AG08396 (cell line): ENCODE measurements around the gene SUPT7L.
A peak's percentile ranks its signal among the peaks of the same experiment; 100 is the strongest.
"Not testable (repeated sequence)": the region's sequence is repeated elsewhere in the genome, so short reads cannot be mapped to it uniquely, and the experiment has no call there.

ENCODE experiments used
- DNase-seq: peaks from one replicate; pipeline ENCODE4 v3.0.0; 2012; ENCODE audit warnings: low spot score, mixed read lengths

The SUPT7L gene

DNA sequence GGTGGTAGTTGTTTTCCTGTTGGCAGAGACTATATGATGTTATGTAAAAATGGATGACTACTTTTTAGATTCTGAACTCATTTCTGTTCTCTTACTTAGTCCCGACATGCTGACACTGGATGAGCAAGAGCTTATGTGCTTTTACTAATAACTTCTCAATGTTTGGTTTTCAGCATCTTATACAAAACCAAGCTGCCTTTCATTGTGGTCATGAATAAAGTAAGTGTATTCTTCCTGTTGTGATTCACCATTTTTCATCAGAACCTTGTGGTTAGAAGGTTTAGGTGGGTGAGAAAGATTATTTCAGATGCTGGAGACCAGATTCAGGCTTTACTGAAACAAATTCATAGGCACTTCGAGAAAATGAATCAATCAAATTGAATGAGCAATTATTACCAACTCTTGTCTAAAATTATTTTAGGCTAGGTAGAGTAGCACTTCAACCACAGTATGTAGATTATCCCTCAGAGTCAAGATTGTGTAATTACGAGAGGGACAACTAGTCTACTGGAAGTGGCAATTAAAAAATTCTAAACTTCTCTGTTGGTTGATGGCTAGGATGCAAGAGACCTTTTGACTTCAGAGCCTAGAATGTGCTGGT is 25.3 kb downstream of the SUPT7L start:
- DNase-seq = peak; percentile 9

DNA sequence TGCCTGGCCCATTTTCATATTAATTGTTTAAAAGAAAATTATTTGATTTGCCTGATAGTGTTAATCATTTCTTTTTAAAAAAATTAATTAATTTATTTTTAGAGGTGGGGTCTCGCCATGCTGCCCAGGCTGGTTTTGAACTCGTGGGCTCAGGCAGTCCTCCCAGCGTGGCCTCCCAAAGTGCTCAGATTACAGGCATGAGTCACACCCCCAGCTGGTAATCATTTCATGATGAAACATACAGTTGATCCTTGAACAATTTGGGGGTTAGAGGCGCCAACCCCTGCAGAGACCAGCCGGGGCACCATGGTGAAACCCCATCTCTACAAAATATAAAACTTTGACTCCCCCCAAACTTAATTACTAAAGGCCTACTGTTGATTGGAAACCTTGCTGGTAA is 26.6 kb downstream of the SUPT7L start:
- no peak for DNase-seq

DNA sequence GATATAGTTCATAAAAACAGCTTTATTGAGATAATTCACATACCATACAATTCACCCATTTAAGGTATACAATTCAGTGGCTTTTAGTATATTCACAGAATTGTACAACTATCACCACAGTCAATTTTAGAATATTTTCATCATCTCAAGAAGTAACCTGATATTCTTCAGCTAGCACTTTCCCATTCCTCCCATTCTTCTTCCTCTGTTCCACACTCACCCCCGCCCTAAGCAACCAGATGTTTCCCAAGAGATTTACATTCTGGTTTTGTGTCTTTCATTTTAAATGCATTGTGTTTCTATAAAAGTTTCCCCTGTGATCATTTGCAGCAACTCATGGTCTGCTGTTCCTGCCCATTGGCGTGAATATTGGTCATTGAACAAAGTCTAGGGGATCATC is 29.1 kb downstream of the SUPT7L start:
- DNase-seq = no peak

DNA sequence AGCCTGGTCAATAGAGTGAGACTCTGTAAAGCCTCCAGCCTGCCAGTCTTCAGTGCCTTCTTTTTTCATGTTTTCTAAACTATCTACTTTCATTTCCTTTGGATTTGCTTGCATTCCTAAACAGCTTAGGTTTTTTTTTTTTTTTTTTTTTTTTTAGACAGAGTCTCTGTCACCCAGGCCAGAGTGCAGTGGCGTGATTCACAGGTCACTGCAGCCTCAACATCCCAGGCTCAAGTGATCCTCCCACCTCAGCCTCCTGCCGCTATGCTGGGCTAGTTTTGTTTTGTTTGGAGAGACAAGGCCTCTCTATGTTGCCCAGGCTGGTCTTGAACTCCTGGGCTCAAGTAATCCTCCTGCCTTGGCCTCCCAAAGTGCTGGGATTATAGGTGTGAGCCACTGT is 33.2 kb downstream of the SUPT7L start:
- not testable (repeated sequence) for DNase-seq

DNA sequence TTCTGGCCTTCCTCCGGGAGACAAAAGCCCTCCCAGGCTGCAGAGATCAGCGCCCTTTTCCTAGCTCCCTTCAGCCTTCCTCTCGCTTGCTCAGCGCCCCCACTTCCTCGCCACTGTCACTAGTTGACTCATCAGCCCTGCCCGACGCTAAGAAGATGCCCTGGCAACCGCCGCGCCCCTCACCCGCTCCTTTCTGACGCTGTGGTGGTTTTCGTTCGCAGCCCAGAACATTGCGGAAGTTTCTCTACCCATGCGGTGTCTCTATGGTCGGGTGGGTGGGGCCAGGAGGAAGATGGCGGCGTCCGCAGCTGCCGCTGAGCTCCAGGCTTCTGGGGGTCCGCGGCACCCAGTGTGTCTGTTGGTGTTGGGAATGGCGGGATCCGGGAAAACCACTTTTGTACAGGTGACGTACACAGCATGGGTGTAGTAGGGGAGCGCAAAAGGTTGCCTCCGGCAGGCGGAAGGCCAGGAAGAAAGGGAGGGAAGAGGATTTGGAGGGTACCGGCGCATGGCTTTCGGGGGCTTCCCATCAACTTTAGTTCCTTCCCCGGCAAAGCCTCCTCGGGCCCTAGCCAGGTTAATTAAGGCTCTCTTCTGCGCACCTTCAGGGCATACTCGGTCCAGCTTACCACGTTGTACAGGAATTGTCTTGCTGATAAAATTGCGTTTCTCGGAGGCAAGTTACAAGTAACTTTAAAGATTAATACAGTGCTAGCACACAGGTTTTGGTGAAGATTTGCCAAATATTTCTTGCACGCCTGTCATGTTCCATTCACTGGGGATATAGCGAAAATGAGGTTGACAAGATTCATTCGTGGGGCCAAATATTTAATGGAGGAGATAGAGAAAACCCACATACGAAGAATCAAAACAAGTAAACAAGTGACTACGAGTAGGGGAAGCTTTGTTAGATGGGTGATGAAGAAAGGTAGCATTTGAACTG is 34.4 kb downstream of the SUPT7L start, which contains the start of the genes CCDC121 and GPN1:
Gene CCDC121, minus strand, starts transcription at position 246 of the 943 bp plus-strand sequence. CDS start 1,213 bp downstream, outside the sequence.
Gene GPN1, plus strand, starts transcription at position 284 of the 943 bp plus-strand sequence. Its CDS starts 9 bp downstream, at position 293.
- peak; percentile 89 for DNase-seq

DNA sequence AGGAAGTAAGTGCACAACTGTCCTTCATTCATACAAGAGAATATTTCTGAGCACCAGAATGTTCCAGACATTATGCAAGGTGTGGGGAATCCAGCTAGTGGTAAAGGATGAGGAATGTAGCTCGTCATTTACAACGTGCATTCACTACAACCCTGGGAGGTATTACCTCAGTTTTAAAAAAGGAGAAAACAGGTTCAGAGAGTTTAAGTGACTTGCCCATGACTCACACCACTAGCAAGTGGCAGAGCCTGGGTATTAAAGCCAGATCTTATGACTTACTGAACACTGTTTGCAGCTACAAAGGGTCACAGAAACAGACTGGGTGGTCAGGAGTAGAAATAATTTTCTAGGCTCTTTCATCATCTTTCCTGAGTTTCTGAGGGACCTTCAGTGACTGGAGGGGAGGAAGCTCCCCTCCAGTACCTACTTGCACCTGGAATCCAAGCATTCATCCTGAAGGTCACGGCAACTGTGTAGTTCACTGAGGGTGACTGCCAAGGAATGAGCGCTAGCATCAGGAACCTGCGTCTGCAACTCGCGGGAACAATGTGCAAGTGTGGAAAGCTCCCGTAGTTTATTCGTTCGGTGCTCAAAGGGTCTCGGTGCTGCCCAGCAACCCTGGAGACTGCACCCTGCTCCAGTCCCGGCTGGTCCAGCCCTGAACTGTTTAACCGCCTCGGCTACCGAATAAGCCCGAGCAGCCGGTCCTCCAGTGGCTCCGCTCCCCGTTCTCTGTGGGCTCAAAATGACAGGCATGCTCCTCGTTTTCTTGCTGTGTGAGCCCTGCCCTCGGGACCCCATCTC is 35.2 kb downstream of the SUPT7L start:
- DNase-seq = peak; percentile 48

DNA sequence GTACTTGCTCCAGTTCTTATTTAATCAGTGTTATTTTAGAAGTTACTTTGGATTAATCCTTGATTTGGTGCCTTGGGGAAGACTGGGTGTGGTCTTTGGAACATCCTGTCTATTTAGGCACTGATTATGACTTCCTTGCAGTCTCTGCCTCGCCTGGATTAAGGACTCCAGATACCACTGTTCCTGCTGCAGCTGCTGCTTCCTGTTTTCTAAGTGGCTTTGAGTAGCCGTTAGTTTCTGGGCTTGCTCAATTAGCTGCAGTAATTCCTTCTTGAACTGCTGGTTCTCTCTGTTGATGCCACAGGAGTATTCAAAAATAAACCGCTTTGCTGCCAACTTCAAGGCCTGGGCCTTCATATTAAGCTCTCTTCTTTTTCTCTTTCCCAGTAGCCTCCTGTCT is 36.5 kb downstream of the SUPT7L start:
- not testable (repeated sequence) for DNase-seq

DNA sequence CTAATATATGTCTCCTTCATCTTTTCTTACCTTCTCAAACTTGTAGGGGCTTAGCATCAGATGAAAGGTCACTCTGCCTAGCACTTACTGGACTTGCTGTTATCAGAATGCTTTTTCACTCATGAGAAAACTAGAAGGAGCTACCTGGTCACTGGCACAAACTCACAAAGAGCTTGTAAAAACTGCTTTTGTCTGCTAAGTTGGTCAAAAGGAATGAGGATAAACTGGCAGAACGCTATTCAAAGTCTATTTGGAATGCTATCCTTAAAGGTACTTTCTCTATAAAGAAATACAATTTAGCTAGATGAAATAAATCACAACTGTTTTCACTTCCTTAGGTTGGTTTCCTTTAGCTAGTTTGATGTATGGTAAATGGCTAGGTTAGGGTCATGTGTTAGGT is 37.1 kb downstream of the SUPT7L start:
- not testable (repeated sequence) for DNase-seq

DNA sequence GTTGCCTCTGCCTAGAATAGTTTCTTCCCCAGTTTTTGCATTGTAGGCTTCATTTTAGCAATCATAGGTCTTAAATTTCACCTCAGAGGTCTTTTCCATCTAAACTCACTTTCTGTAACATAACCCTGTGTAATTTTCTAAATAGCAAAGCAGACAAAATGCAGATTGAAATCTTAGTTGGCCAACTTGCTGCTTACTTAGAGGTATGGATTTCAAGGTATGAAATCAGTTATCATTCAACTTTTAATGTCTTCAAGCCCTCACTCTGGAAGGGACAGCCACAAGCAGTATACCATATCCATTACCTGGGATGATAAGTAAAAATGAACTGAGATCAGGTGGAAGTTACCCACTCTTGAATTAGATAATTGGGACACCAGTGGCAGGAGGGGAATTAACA is 38.5 kb downstream of the SUPT7L start:
- no peak for DNase-seq

DNA sequence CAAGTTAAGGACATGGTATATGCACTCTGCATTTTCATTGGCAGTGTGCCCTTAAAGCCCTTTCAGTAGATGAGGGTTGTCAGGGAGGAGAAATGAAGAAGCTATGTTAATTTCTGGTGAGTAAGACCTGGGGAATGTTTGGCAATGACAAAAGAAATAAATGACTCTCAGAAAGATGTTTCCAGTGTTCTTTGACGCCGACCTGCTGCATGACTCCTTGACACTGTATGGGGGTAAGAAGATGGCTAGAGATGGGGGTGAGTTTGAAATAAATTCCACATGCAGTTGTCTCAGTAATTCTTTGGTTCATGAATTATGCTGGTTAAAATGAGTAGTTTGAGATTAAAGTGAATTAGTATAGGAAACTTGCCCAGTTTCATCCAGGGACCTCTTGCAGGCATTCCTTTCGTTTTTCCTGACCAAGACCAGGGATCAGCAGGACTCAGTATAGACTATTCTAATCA is 40.5 kb downstream of the SUPT7L start:
- DNase-seq = peak; percentile 38

DNA sequence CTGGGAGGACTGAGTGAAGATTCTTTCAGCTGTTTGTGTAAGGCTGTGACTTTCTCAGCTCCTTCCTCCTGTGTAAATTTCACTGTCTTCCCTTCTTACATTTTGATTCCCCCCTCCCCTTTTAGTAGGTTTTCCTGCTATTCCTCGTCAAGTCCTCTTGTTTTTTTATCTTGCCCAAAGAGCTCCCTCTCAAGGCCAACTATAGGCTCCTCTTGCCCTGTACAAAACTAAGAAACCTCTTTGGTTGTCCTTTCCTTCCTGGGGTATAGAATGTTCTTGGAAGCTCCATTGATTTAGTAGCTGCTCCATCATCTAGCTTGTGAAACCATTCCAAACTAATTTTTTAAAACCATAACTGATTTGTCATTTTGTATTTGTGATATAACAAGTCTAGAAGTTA is 41.9 kb downstream of the SUPT7L start:
- no peak for DNase-seq

DNA sequence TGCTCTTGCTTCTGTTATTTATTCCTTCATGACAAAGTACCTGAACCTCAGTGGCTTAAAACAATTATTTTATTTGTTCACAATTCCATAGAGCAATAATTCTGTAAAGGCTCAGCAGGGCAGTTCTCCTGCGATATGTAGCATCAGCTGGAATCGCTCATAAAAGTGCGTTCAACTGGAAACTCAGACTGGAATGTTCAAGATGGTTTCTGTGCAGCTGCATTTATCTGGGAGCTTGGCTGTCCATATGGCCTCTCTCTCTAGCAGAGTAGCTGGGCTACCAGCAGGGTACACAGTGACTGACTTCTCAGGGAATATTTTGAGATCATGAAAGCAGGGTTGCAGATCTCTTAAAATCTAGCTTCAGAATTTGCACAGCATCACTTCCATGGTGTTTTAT is 48.1 kb downstream of the SUPT7L start:
- DNase-seq = no peak

DNA sequence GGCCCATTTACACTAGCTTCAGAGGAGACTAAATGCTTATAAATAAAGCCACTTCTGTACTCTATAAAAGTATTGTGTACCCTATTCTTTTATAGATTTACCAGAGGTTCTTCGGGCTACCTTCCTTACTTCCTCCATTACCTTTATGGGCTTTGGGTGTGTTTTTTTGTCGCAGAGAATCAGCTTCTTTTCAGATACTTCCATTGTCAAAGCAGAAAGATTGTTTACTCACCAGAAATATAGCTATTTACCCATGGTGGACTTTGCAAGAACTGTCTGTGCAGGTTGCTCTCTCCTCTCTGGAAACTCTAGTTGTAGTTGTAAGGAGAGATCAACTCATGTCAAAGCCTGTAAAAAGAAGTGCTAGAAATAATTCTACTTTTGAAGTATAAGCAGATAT is 49.4 kb downstream of the SUPT7L start:
- DNase-seq = no peak

DNA sequence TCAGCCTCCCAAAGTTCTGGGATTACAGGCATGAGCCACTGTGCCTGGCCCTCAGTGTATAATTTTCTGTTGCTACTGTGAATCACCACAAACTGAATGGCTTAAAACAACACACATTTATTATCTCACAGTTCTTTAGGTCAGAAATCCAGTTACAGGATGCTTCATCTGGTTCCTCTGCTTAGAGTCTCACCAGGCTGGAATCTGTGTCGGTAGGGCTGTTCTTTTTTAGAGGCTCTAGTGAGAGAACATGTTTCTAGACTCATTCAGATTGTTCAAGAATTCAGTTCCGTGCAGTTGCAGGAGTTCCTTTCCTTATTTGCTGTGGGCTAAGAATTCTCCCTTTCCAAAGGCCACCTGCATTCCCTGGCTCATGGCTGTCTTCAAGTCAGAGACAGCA is 56.8 kb downstream of the SUPT7L start:
- DNase-seq = no peak
